GM12874 (cell line): ENCODE measurements around the gene DHFR.

Source experiments
- TF ChIP-seq, protein P1 (sequence below): IDR thresholded peaks from 2 replicates; pipeline ENCODE4 v1.5.1; 2011; ENCODE audit warnings: low read depth, mild to moderate bottlenecking, control low read depth, low read length, moderate library complexity; ENCODE audit not compliant: insufficient read depth

The DHFR gene

DNA sequence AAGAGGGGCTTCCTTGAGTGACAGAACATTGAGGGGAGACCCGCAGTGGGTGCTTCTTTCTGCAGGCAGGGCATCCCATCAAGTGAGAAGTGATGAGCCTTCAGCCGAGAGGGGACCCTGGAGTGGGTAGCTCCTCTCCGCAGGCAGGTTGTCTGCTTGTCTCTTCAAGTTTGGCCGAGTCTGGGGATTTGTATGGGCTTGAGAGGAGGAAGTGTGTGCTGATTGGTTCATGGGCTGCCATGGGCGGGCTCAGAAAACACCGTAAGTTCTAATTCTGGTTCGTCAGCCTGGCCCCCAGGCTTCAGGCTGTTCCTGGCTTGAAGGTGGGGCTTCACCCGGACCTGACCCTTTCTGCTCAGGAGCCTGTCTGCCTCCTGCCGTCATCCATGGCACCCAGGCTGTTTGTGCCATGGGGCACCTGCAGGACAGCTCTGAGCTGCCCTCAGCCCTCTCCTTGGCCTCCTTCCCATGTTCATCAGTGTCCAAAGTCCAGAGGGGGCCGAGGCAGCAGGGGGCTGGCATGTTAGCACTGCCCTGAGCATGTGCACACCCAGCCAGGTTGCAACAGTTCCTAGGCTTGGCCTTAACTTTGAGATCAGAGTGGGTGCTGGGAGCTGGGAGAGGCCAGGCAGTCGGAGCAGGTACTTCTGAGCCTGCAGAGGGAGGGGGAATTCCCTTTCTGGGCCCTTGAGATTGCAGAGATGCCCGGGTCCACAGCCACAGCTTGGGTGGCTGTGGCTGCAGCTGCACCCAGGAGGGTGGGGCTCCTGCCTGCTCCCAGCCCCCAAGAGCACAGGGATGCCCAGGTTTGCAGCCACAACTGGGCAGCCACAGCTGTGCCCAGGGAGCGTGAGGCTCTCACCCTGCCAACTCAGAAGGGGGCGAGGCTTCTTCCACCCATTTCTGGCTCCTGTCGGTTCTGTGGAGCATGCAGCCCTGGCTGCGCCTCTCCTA lies 13.5 kb upstream of the DHFR start:
- TF ChIP-seq, protein P1, sequence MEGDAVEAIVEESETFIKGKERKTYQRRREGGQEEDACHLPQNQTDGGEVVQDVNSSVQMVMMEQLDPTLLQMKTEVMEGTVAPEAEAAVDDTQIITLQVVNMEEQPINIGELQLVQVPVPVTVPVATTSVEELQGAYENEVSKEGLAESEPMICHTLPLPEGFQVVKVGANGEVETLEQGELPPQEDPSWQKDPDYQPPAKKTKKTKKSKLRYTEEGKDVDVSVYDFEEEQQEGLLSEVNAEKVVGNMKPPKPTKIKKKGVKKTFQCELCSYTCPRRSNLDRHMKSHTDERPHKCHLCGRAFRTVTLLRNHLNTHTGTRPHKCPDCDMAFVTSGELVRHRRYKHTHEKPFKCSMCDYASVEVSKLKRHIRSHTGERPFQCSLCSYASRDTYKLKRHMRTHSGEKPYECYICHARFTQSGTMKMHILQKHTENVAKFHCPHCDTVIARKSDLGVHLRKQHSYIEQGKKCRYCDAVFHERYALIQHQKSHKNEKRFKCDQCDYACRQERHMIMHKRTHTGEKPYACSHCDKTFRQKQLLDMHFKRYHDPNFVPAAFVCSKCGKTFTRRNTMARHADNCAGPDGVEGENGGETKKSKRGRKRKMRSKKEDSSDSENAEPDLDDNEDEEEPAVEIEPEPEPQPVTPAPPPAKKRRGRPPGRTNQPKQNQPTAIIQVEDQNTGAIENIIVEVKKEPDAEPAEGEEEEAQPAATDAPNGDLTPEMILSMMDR = no peak

DNA sequence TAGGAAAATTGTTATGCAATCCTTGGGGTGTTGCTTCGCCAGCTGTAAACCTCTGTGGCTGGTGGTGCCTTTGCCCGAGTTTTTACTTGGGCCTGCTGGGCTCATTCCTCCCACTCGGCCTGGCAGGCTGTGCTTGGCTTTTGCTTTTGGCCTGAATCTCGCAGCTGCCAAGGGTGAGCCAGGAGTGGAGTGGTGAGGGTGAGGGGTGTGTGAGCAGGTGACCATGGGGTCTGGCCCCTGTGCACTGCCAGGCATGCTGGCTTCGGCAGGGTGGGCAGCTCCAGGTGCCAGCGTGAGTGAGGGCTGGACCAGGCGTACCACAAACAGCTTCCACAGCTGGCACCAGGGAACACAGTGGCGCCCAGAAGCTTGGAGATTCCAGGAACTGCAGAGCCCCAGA lies 12.6 kb upstream of the DHFR start:
- TF ChIP-seq, protein P1 = no peak

DNA sequence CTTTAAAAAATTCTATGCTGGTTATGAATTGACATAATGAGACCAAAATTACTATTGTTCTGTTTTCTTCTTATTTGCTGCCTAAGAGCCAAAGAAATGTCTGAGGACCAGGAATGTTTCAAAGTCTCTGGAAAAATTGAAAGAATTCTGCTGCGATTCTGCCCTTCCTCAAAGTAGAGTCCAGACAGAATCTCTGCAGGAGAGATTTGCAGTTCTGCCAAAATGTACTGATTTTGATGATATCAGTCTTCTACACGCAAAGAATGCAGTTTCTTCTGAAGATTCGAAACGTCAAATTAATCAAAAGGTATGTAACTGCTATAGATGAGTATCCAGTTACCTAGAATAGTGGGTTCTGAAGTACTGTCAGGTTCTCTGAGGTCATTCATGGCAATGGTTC lies 10.3 kb upstream of the DHFR start:
- TF ChIP-seq, protein P1 = no peak

DNA sequence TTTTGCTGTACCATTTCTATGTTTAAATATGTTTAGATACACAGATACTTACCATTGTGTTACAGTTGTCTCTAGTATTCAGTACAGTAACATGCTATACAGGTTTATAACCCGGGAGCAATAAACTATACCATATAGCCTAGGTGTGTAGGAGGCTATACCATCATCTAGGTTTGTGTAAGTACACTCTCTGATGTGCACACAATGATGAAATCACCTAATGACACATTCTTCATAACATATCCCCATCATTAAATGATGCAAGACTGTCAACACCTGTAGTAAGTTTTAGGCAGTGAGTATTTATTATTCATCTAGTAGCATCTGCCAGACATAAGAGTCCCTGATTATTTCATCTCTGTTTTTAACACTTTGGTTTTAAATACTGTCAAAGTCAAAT lies 7.3 kb upstream of the DHFR start:
- TF ChIP-seq, protein P1 = no peak

DNA sequence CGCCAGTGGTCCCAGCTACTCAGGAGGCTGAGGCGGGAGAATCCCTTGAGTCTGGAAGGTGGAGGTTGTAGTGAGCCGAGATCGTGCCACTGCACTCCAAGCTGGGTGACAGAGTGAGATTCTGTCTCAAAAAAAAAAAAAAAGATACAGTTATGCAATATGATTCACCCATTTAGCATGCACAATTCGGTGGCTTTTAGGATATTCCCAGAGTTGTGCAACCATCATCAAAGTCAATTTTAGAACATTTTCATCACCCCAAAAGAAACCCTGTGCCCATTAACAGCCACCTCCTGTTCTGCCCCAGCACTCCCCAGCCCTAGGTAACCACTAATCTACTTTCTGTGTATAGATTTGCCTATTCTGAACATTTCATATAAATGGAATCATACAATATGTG lies 4.3 kb upstream of the DHFR start:
- TF ChIP-seq, protein P1 = no peak

DNA sequence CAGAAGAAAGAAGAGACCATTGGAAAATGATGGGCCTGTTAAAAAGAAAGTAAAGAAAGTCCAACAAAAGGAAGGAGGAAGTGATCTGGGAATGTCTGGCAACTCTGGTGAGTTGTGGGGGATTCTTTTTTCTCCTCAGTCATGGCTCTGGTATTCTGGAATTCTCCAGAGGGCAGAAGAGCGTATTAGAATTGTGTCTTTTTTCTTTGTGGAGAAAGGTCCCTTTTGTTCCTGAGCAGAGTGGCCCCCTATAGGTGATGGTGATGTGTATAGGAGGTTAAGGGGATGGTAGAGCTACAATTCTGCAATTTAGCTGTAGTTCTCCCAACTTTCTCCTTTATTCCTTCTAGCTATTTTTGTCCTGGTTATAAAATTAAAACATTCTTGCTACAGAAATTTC lies 1.6 kb upstream of the DHFR start:
- TF ChIP-seq, protein P1 = peak; percentile 41; the same call in 1 of the 2 replicates

DNA sequence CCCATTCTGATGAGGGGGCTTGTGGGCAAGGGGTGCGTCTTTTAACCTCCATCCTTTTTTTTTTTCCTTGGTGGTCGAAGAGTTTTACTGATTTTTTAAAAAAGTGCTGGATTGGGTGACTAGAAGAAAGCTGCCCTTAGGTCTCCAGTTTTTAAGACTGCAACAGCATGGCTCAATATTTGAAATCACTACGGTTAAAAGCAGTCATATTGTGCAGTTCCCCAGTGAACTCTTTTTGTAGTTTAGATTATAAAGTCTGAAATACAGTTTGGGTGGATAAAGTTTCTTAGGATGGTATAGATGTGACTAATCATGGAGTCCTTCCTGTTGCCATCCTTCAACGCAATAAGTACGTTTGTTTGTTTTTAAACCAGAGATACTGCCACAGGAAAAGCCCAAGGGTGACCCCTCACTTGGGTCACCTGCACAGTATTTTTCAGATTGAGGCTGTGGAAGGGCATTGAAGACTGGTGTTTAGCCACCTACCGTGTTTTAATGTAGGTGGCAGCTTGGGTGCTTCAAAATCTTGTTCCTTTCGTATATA lies 520 bp upstream of the DHFR start:
- TF ChIP-seq, protein P1 = no peak
